Cardiac fibroblast (primary cell): ENCODE results near the gene TBPL1.

Experiments used
- DNase-seq, 2 donors: peaks; one replicate each; pipeline versions ENCODE4 v3.0.0 to v3.0.0-alpha.2; 2010; ENCODE audit warnings: low read depth in 2 of 2
- H3K4me3 ChIP-seq, 2 donors: replicated peaks in 1 of 2; 1 replicate in 1 of 2; 2 replicates in 1 of 2; pipeline ENCODE4 v1.5.1; 2011; ENCODE audit warnings: low read depth in 2 of 2, low read length in 2 of 2, mild to moderate bottlenecking in 2 of 2, moderate library complexity in 1 of 2
- CTCF ChIP-seq: IDR thresholded peaks from one replicate; pipeline ENCODE4 v1.5.1; 2011; ENCODE audit warnings: low read depth, mild to moderate bottlenecking, low read length, inconsistent platforms

TBPL1 gene

GRCh38 chr6:134005800-134006199, 52.8 kb downstream of the TBPL1 start:
- no peak for TF ChIP-seq CTCF
- H3K4me3 ChIP-seq = no peak overlapping the region
- DNase-seq = no peak

- no peak overlapping the region for H3K4me3 ChIP-seq
- no peak for TF ChIP-seq CTCF
- DNase-seq = no peak
Observed at GRCh38 chr6:134007077-134007476, 54.1 kb downstream of the TBPL1 start.

- no peak for DNase-seq
- no peak for TF ChIP-seq CTCF
Observed at GRCh38 chr6:134009876-134010275, 56.9 kb downstream of the TBPL1 start.

GRCh38 chr6:134010400-134010799, 57.4 kb downstream of the TBPL1 start:
- no peak for TF ChIP-seq CTCF
- H3K4me3 ChIP-seq = no peak overlapping the region
- no peak for DNase-seq

More at GRCh38 chr6:134009876-134010275, 56.9 kb downstream of the TBPL1 start:
- H3K4me3 ChIP-seq = no peak overlapping the region

GRCh38 chr6:134010974-134011373, 58.0 kb downstream of the TBPL1 start:
- TF ChIP-seq CTCF = no peak
- no peak for DNase-seq
- H3K4me3 ChIP-seq = no peak overlapping the region

- no peak for DNase-seq
- TF ChIP-seq CTCF = no peak
- no peak overlapping the region for H3K4me3 ChIP-seq
Observed at GRCh38 chr6:134014588-134015137, 61.6 kb downstream of the TBPL1 start.
